Omental fat pad (tissue), 4 donors: ENCODE results near the gene LDLR. TPM values are rescaled to one million over a fixed set of nuclear protein-coding genes. Genes with fewer than 3 reads are reported as not detected.
"Not testable (repeated sequence)": the region's sequence is repeated elsewhere in the genome, so short reads cannot be mapped to it uniquely, and the experiment has no call there.

ENCODE experiments used
- ATAC-seq: fragments of 150-250 bp; one replicate; pipeline ENCODE4 v1.9.1; 2016; ENCODE audit warnings: mild to moderate bottlenecking, moderate library complexity; ENCODE audit not compliant: low FRiP score
- DNase-seq: peaks from one replicate; pipeline ENCODE4 v3.0.0-alpha.2; 2019; ENCODE audit warnings: low spot score
- total RNA-seq, 4 donors: library from RNA; depleted of rRNA; stranded (reverse); fragments of >200 nt; gene quantifications; one replicate each; pipeline ENCODE4 v1.1.0, GENCODE V29; 2016
- TF ChIP-seq, protein P1 (sequence below), 3 donors: fragments of 450-650 bp; IDR thresholded peaks; one replicate each; pipeline ENCODE4 v1.5.1; 2016 to 2017; ENCODE audit warnings: antibody characterized with exemption in 3 of 3, mild to moderate bottlenecking in 3 of 3, moderate library complexity in 2 of 3

Gene LDLR
- total RNA-seq, 4 donors from 2014 or later = 21.2 to 397 (median 114) TPM

DNA sequence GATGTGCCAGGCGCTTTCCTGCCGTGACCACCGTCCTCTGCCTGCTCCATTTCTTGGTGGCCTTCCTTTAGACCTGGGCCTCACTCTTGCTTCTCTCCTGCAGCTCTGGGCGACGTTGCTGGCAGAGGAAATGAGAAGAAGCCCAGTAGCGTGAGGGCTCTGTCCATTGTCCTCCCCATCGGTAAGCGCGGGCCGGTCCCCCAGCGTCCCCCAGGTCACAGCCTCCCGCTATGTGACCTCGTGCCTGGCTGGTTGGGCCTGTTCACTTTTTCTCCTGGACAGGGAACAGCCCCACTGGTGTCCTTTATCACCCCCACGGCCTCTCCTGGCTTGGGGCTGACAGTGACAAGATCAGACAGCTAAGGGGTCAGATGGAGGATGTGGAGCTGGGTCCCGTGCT is 38.6 kb downstream of the LDLR start:
- no peak for ATAC-seq
- no peak for DNase-seq
- TF ChIP-seq, protein P1, sequence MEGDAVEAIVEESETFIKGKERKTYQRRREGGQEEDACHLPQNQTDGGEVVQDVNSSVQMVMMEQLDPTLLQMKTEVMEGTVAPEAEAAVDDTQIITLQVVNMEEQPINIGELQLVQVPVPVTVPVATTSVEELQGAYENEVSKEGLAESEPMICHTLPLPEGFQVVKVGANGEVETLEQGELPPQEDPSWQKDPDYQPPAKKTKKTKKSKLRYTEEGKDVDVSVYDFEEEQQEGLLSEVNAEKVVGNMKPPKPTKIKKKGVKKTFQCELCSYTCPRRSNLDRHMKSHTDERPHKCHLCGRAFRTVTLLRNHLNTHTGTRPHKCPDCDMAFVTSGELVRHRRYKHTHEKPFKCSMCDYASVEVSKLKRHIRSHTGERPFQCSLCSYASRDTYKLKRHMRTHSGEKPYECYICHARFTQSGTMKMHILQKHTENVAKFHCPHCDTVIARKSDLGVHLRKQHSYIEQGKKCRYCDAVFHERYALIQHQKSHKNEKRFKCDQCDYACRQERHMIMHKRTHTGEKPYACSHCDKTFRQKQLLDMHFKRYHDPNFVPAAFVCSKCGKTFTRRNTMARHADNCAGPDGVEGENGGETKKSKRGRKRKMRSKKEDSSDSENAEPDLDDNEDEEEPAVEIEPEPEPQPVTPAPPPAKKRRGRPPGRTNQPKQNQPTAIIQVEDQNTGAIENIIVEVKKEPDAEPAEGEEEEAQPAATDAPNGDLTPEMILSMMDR (IDR thresholded peaks at IDR 0.05) = no peak

DNA sequence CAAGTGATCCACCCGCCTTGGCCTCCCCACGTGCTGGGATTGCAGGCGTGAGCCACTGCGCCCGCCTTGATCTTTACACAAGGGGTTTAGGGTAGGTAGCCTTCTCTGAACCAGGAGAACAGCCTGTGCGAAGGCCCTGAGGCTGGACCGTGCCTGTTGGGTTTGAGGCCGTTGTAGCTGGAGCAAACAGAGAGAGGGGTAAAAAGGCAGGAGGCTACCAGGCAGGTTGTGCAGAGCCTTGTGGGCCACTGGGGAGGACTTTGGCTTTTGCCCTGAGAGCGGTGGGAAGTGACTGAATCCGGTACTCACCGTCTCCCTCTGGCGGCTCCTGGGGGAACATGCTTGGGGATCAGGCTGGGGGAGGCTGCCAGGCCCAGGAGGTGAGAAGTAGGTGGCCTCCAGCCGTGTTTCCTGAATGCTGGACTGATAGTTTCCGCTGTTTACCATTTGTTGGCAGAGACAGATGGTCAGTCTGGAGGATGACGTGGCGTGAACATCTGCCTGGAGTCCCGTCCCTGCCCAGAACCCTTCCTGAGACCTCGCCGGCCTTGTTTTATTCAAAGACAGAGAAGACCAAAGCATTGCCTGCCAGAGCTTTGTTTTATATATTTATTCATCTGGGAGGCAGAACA is 41.7 kb downstream of the LDLR start:
- ATAC-seq = peak; percentile 39

DNA sequence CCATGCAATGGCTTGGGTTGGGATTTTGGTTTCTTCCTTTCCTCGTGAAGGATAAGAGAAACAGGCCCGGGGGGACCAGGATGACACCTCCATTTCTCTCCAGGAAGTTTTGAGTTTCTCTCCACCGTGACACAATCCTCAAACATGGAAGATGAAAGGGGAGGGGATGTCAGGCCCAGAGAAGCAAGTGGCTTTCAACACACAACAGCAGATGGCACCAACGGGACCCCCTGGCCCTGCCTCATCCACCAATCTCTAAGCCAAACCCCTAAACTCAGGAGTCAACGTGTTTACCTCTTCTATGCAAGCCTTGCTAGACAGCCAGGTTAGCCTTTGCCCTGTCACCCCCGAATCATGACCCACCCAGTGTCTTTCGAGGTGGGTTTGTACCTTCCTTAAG is 42.2 kb downstream of the LDLR start:
- no peak for DNase-seq
- TF ChIP-seq, protein P1 (IDR thresholded peaks at IDR 0.05) = no peak
- ATAC-seq = no peak

More for the DNA sequence above, 41.7 kb downstream of the LDLR start:
- peak; percentile 71 for DNase-seq
- TF ChIP-seq, protein P1 (IDR thresholded peaks at IDR 0.05) = peak in 1 of 3 donors; percentile 74

DNA sequence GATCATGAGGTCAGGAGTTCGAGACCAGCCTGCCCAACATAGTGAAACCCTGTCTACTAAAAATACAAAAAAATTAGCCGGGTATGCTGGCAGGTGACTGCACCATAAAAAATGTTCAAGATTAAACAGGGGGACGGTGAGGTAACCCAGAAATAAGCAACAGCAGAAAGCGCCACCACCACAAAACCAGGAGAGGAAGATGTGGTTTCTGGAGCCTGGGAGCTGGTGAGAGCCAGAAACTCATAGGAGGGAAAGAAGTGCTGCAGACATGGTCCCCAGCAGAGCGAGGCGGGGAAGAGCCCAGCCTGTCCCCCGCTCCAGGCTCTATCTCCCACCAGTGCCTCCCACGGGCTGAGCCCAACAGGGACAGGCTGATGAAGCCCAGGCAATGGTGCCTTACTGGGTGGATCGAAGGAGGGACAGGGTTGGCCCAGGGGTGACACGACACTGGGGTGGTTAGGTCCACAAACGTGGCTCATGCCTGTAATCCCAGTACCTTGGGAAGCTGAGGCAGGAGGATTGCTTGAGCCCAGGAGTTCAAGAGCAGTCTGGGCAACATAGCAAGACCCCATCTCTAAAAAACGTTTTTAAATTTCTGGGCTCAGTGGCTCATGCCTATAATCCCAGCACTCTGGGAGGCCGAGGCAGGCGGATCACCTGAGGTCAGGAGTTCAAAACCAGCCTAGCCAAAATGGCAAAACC is 47.3 kb downstream of the LDLR start:
- ATAC-seq (no peak), DNase-seq (no peak)
- TF ChIP-seq, protein P1 (IDR thresholded peaks at IDR 0.05) = no peak

DNA sequence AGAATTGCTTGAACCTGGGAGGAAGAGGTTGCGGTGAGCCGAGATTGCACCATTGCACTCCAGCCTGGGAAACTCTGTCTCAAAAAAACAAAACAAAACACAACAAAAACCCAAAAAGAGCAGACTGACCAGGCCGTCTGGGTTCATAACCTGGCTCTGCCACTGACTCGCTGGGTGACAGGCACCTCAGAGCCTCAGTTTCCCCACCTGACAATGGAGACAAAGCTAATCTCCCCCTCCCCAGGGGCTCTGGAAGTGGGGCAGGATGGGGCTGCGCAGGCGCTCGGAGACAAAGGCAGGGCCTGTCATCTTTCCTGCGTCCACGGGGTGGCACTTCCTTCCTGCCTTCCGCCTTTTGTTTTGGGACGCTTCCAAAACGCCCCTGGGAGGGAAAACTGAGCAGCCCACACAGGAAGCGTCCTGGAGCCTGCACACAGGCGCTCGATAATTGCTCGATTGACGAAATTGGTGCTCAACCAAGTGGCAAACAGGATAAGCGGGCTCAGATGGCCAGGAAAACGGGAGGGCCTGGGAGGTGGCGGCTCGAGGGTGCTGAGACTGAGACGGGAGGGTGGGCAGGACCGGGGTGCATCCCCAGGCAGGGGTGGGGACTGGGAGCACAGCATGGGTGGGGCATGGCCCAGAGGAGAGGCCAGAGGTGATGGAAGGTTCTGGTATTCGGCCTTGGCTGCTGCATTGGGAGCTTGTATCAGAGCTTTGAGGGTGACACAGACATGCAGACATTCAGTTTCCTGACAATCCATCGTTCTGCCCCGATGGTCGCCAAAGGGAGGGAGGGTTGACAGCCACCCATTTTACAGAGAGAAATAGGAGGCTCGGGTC is 48.5 kb downstream of the LDLR start:
- DNase-seq (no peak), ATAC-seq (peak; percentile 46)
- TF ChIP-seq, protein P1 (IDR thresholded peaks at IDR 0.05) = peak in 1 of 3 donors; percentile 55

DNA sequence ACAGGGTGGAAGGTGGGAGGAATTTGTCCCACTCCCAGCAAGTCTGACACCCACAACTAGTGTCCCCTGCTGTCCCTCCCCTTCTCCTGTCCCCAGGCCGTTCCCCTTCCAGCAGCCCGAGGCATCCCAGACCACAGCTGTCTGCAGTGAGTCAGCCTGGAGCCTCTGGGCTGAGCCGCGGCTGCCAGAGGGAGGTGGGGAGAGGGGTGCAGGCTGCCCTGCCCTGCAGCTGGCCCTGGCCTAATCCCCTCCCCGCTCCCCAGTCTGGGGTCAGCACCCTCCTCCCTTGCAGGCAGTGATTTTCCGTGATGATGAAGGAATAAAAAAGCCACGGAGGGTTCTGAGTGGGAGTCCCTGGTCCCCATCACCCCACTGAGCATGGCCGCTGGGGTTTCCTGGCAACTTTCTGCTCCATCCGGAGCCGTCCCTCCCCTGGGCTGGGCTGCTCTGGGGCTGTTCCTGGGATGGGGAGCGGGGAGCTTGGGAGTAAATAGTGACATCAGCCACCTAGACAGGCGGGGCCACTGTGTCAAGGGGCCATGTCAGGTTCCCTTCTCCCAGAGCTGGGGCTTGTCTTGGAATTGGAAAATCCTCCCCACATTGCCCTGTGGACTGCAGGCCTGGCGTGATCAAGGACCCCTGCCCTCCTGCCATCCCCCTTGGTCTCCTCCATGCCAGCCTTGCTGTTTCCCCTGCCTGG is 49.5 kb downstream of the LDLR start:
- peak; percentile 50 for ATAC-seq

DNA sequence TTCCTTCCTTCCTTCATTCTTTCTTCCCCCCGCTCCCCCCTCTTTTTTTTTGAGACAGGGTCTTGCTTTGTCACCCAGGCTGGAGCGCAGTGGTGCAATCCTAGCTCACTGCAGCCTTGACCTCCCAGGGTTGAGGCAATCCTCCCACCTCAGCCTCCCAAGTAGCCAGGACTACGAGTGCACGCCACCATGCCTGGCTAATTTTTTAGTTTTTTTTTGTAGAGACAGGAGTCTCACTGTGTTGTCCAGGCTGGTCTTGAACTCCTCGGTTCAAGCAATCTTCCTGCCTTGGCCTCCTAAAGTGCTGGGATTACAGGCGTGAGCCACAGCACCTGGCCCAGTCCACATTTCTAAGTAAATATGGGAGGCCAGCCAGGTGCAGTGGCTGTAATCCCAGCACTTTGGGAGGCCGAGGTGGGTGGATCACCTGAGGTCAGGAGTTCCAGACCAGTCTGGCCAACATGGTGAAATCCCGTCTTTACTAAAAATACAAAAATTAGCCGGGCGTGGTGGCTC is 50.8 kb downstream of the LDLR start:
- not testable (repeated sequence) for ATAC-seq

More for the DNA sequence above, 49.5 kb downstream of the LDLR start:
- TF ChIP-seq, protein P1 (IDR thresholded peaks at IDR 0.05) = no peak
- DNase-seq = no peak

More for the DNA sequence above, 50.8 kb downstream of the LDLR start:
- DNase-seq = not testable (repeated sequence)
